Endodermal cell (in vitro differentiated cells): ENCODE results near the gene MARVELD3. TPM values are rescaled to one million over a fixed set of nuclear protein-coding genes. Genes with fewer than 3 reads are reported as not detected.

Experiments
- DNase-seq: peaks from one replicate; pipeline ENCODE4 v3.0.0-alpha.2; 2017
- H3K27ac ChIP-seq: 2 replicates; pipeline ENCODE4 v1.5.1; 2013; ENCODE audit warnings: mild to moderate bottlenecking, low read depth, low read length, moderate library complexity
- H3K27me3 ChIP-seq: 2 replicates; pipeline ENCODE4 v1.6.1; 2013; ENCODE audit warnings: mild to moderate bottlenecking, low read length, moderate library complexity; ENCODE audit not compliant: insufficient read depth, control insufficient read depth, poor library complexity, severe bottlenecking
- H3K36me3 ChIP-seq: 2 replicates; pipeline ENCODE4 v1.7.0; 2013; ENCODE audit warnings: mild to moderate bottlenecking, low read length, moderate library complexity; ENCODE audit not compliant: control insufficient read depth, insufficient read depth
- H3K4me1 ChIP-seq: one replicate; pipeline ENCODE4 v1.7.0; 2013; ENCODE audit warnings: low read length; ENCODE audit not compliant: control insufficient read depth, insufficient read depth
- H3K4me3 ChIP-seq: 2 replicates; pipeline ENCODE4 v1.5.1; 2013; ENCODE audit warnings: mild to moderate bottlenecking, low read length, moderate library complexity
- H3K9ac ChIP-seq: 2 replicates; pipeline ENCODE4 v1.6.1; 2013; ENCODE audit warnings: mild to moderate bottlenecking, low read length, moderate library complexity; ENCODE audit not compliant: poor library complexity, severe bottlenecking; ENCODE audit errors: extremely low read depth
- H3K9me3 ChIP-seq: 2 replicates; pipeline ENCODE4 v1.6.1; 2013; ENCODE audit warnings: mild to moderate bottlenecking, low read length, moderate library complexity; ENCODE audit not compliant: control insufficient read depth
- H3K27ac Mint-ChIP-seq: 2 replicates; pipeline ENCODE4 v1.8.0; 2020; ENCODE audit warnings: mixed read lengths
- H3K27me3 Mint-ChIP-seq: 2 replicates; pipeline ENCODE4 v1.8.0; 2021; ENCODE audit warnings: mild to moderate bottlenecking, mixed read lengths; ENCODE audit not compliant: insufficient read depth
- H3K36me3 Mint-ChIP-seq: 2 replicates; pipeline ENCODE4 v1.8.0; 2020; ENCODE audit warnings: low read depth, mixed read lengths
- H3K4me1 Mint-ChIP-seq: 2 replicates; pipeline ENCODE4 v1.8.0; 2020; ENCODE audit warnings: mixed read lengths
- H3K4me3 Mint-ChIP-seq: 2 replicates; pipeline ENCODE4 v1.8.0; 2020; ENCODE audit warnings: mild to moderate bottlenecking, moderate library complexity, mixed read lengths
- H3K9me3 Mint-ChIP-seq: 2 replicates; pipeline ENCODE4 v1.8.0; 2020; ENCODE audit warnings: mild to moderate bottlenecking, mixed read lengths
- CTCF ChIP-seq: fragments of 200-600 bp; sonication (generic); conservative IDR thresholded peaks from 2 replicates; pipeline ENCODE4 v1.5.0; 2021; ENCODE audit warnings: antibody characterized with exemption, mild to moderate bottlenecking
- WGBS, 2 experiments: methylation state at CpG; one replicate each; pipeline versions ENCODE4 v1.1.5 to v1.1.7; 2013; ENCODE audit warnings: missing lambda C conversion rate in 2 of 2, mixed read lengths in 1 of 2; ENCODE audit not compliant: insufficient coverage in 1 of 2, insufficient read length in 1 of 2; 5-methylcytosine and 5-hydroxymethylcytosine counted together
- total RNA-seq, 2 donors: library from RNA; stranded (reverse); fragmentation: NEBNext Ultra II Directional in 1 of 2; extraction: Animal tissue kit (Norgen Biotek cat#: 25700) in 1 of 2; gene quantifications; 2 replicates in 1 of 2; 3 replicates in 1 of 2; pipeline ENCODE4 v1.2.1, GENCODE V29; 2021

Gene MARVELD3
- total RNA-seq, 2 donors from 2014 or later, result 17.6 to 21.8 TPM

GRCh38 chr16:71628810-71629209 is 2.8 kb downstream of the MARVELD3 start:
- Histone ChIP-seq H3K9ac (no peak overlapping the region), H3K27me3 (peaks cover 34% of the 10 kb centered on the region), H3K4me1 (no peaks in the 10 kb centered on the region), H3K27ac (no peak overlapping the region), H3K9me3 (no peaks in the 10 kb centered on the region), H3K4me3 (no peak overlapping the region), H3K36me3 (no peaks in the 10 kb centered on the region)
- Mint-ChIP-seq H3K27me3 (no peaks in the 10 kb centered on the region), H3K27ac (no peak overlapping the region), H3K4me1 (peaks cover 6% of the 10 kb centered on the region), H3K4me3 (no peak overlapping the region), H3K9me3 (no peaks in the 10 kb centered on the region), H3K36me3 (peaks cover 26% of the 10 kb centered on the region)
- 74% methylated on average over 5 of the region's 5 CpGs for WGBS, 2 experiments
- TF ChIP-seq CTCF, result no peak
- DNase-seq, result peak; percentile 49

GRCh38 chr16:71629278-71630016 is 3.5 kb downstream of the MARVELD3 start:
- peaks cover 2% of the 10 kb centered on the region for H3K27me3 Mint-ChIP-seq
- H3K27ac Mint-ChIP-seq, result no peak overlapping the region
- peaks cover 27% of the 10 kb centered on the region for H3K27me3 ChIP-seq
- WGBS, 2 experiments, result 80 to 87% methylated on average over 6 to 11 of the region's 11 CpGs
- no peak overlapping the region for H3K9ac ChIP-seq
- H3K4me1 ChIP-seq, result no peaks in the 10 kb centered on the region
- no peak overlapping the region for H3K4me3 ChIP-seq
- peaks cover 31% of the 10 kb centered on the region for H3K36me3 Mint-ChIP-seq
- H3K9me3 Mint-ChIP-seq, result no peaks in the 10 kb centered on the region
- H3K4me3 Mint-ChIP-seq, result no peak overlapping the region
- H3K36me3 ChIP-seq, result no peaks in the 10 kb centered on the region
- H3K27ac ChIP-seq, result no peak overlapping the region
- peaks cover 6% of the 10 kb centered on the region for H3K4me1 Mint-ChIP-seq
- H3K9me3 ChIP-seq, result no peaks in the 10 kb centered on the region
- DNase-seq, result peak; percentile 34
- no peak for TF ChIP-seq CTCF

- peaks cover 24% of the 10 kb centered on the region for H3K27me3 ChIP-seq
- no peaks in the 10 kb centered on the region for H3K9me3 ChIP-seq
- peaks cover 6% of the 10 kb centered on the region for H3K4me1 Mint-ChIP-seq
- no peak overlapping the region for H3K27ac ChIP-seq
- peak; percentile 16 for DNase-seq
- WGBS, 2 experiments, result 91 to 92% methylated on average over 3 to 4 of the region's 4 CpGs
- no peaks in the 10 kb centered on the region for H3K9me3 Mint-ChIP-seq
- H3K9ac ChIP-seq, result no peak overlapping the region
- peaks cover 43% of the 10 kb centered on the region for H3K36me3 Mint-ChIP-seq
- H3K27ac Mint-ChIP-seq, result no peak overlapping the region
- no peaks in the 10 kb centered on the region for H3K4me1 ChIP-seq
- H3K4me3 Mint-ChIP-seq, result no peak overlapping the region
- H3K27me3 Mint-ChIP-seq, result peaks cover 13% of the 10 kb centered on the region
- no peak for TF ChIP-seq CTCF
- H3K4me3 ChIP-seq, result no peak overlapping the region
- no peaks in the 10 kb centered on the region for H3K36me3 ChIP-seq
Observed at GRCh38 chr16:71630808-71631207, 4.8 kb downstream of the MARVELD3 start.
